Measurements from ENCODE around the gene NCKAP5.

NCKAP5 gene

GRCh38 chr2:133082034-133082433, 486.2 kb downstream of the NCKAP5 start:
- no peak for DNase-seq (ENCODE audit: low read depth in 2 of 2)

DNA sequence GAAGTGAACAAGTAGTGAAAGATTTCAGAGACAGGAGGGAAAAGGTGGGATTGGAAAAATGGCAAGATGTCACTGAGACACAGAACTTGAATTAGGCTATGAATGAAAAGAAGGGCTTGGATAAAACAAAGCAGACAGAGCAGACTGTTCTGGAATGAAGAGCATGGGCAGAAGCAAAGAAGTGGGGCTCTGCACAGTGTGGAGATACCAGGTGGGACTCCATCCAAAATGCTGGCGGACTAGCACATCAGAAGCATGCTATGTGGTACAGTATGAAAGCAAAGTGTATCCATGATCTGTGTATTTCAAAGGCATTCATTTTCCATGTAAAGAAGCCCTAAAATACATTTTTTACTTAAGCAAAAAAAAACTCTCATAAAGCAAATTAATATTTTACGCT, 487.4 kb downstream of the NCKAP5 start:
- DNase-seq (ENCODE audit: low read depth in 2 of 2), result no peak

- DNase-seq (ENCODE audit: low read depth in 2 of 2), result no peak
These were observed 489.4 kb downstream of the NCKAP5 start for GRCh38 chr2:133078667-133079411.

GRCh38 chr2:133077269-133077822, 490.9 kb downstream of the NCKAP5 start:
- DNase-seq (ENCODE audit: low read depth in 2 of 2), result no peak

- DNase-seq (ENCODE audit: low read depth in 2 of 2), result no peak
These were observed 495.2 kb downstream of the NCKAP5 start for GRCh38 chr2:133072837-133073694.

GRCh38 chr2:133063775-133064174, 504.5 kb downstream of the NCKAP5 start:
- DNase-seq (ENCODE audit: low read depth in 2 of 2), result no peak

GRCh38 chr2:133062931-133063665, 505.2 kb downstream of the NCKAP5 start:
- no peak for DNase-seq (ENCODE audit: low read depth in 2 of 2)

DNA sequence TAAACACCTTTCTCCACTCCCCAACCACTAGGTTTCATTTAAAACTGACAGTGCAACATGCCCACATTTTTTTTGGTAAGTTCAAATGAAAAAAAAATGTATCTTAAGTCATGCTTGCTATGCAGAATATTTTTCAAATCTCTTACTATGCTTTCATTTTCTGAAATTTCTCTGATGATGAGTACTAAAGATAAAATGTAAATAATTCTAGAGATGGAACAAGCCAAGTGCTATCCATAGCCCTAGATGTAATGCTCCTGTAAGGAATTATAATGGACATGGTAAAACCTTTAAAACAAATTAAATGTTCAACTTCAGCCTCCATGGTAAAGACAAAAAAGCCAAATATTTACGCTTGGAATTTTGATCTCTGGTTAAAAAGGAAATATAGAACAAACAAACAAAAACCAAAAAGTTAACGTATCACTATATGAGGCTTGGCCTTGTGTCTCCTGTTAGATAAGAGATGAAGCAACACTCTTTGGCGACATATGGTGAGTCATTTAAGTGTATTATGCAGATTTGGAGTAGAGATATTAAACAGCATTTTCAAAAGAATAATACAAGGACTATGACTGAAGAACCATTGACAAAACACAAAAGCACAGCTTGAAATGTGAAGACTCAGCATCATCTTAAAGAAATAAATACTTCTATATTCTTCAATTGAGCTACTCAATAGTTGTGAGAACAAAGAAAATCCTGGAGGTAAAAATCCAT, 506.2 kb downstream of the NCKAP5 start:
- DNase-seq (ENCODE audit: low read depth in 2 of 2), result no peak

DNA sequence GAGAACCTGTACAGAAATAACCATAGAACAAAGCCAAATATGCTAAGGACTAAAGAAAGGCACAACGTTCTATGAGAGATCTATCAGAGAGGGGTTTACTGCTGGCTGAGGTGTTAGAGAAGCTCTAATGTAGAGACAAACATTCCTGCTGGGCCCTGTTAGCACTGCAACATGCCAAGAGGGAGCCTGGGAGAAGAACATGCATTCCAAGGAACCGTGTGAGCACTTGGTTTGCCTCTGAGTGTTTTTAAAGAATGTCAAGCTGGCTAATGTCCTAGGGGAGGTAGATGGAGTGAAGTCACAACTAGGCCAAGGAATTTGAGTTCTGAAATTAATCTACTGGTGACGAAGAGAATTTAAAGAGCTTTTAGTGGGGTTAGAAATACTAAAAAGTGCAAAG, 514.0 kb downstream of the NCKAP5 start:
- no peak for DNase-seq (ENCODE audit: low read depth in 2 of 2)

GRCh38 chr2:133053541-133053940, 514.7 kb downstream of the NCKAP5 start:
- DNase-seq (ENCODE audit: low read depth in 2 of 2), result no peak

- no peak for DNase-seq (ENCODE audit: low read depth in 2 of 2)
These were observed 522.5 kb downstream of the NCKAP5 start for GRCh38 chr2:133045787-133046186.

- no peak for DNase-seq (ENCODE audit: low read depth in 2 of 2)
These were observed 523.7 kb downstream of the NCKAP5 start for GRCh38 chr2:133044556-133044955.

GRCh38 chr2:133040170-133040569, 528.1 kb downstream of the NCKAP5 start:
- no peak for DNase-seq (ENCODE audit: low read depth in 2 of 2)

DNA sequence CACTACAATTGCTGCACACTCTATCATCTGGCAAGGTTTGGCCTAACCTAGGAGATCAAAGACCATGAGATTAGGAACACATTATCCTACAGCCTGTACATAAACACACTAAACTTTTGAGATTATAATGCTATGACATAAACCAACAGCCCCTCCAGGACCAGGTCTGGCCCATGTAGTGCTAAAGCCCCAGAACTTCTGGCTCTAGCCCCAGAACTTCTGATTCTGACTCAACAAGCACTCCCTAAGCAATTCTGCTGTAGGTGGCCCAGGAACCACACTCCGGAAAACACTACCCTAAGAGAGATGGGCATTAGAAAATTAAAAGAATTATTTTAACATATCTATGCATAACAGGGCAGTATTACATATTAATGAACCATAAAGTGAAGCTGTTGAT, 528.7 kb downstream of the NCKAP5 start:
- no peak for DNase-seq (ENCODE audit: low read depth in 2 of 2)

DNA sequence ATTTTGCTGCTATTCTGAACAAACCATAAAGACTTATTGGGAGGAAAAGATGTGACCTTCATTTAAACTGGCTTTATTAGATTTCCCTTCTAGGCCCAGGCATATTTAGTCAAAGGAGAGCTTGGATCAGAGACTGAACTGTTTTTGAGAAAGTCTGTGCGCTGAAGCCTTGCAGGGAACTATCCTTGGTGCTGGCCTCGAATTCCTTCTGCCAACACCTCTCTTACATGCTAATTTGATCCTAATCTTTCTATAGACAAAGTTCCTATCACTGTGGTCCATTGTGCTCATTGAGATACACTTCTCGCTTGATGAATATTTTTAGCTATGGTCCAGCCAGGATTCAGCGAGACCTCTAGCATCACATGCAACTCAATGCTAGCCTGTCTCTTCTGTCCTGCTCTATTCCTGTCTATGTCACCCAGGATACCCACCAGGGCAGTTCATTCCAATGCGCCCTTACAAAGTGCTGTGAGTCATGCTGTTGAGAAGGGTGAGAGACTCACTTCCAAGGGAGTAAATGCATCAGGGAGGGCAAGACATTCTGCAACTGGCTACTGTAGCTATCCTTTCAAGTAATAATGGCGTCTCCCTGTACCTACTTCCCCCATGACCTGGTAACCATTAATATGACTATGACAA, 541.6 kb downstream of the NCKAP5 start:
- no peak for DNase-seq (ENCODE audit: low read depth in 2 of 2)

DNA sequence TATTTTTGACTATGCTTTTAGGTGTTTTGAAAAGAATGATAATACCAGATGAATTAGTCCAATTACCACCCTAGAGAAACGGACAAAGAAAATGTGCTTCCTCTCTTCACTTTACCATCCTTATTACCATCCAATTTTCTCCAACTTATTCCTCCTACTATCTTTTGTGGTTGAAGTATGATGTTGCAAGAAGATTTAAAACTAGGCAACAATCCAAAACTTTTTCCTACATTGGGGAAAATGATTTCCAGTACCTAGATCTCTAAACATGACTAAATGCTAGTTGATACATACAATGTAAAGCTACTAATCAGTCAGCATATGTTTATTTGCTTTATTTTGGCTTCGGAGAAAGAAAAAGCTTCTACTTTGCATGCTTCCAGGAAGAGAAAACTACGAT, 543.3 kb downstream of the NCKAP5 start:
- no peak for DNase-seq (ENCODE audit: low read depth in 2 of 2)

DNA sequence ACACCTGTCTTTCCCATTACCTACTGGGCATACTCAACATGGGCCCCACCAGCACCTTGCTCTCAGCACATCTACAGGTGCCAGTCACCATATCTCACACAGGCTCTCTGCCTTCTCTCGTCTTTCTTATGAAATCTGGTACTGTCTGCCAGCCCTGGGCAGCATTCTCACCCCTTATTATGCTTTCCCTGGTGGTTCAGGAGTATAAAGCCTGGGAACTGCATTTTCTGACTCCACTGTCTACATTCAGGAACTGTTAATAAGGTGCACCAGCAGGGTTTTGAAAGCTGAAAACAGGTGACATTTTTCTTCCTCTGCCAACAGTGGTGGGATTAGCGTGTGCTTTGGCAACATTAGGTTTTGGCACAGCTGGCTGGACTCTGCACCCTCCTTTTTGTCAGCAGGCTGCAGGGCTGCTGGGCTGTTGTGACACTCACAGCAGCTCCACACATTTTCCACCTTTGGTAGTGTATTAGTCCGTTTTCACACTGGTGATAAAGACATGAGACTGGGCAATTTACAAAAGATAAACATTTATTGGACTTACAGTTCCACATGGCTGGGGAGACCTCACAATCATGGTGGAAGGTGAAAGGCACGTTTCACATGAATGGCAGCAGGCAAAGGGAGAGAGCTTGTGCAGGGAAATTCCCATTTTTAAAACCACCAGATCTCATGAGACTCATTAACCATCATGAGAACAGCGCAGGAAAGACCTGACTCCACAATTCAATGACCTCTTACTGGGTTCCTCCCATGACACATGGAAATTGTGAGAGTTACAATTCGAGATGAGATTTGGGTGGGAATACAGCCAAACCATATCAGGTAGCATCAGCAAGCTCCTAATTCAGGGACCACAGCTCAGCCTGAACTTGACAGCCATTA, 555.2 kb downstream of the NCKAP5 start:
- no peak for DNase-seq (ENCODE audit: low read depth in 2 of 2)

- no peak for DNase-seq (ENCODE audit: low read depth in 2 of 2)
These were observed 563.6 kb downstream of the NCKAP5 start for GRCh38 chr2:133004623-133005022.

- no peak for DNase-seq (ENCODE audit: low read depth in 2 of 2)
These were observed 568.8 kb downstream of the NCKAP5 start for GRCh38 chr2:132999421-132999820.

GRCh38 chr2:132998221-132998620, 570.0 kb downstream of the NCKAP5 start:
- no peak for DNase-seq (ENCODE audit: low read depth in 2 of 2)

Data from stimulated activated CD4-positive, alpha-beta T cell treated with anti-CD3 and anti-CD28 coated beads, Interleukin-4, amount 100 ng/mL, for 48 hours (primary cell).